ENCODE measurements around the gene OR10H2. TPM values are rescaled to one million over a fixed set of nuclear protein-coding genes. Genes with fewer than 3 reads are reported as not detected.
A peak's percentile ranks its signal among the peaks of the same experiment; 100 is the strongest.

OR10H2 gene
- total and polyA plus RNA-seq, 11 donors, result not detected

- Histone ChIP-seq H3K4me1 (peaks cover 0 to 19% (median 11%) of the 10 kb centered on the region in 12 donors), H3K9me3 (peaks cover 0 to 15% (median 0%) of the 10 kb centered on the region in 12 donors), H3K27me3 (no peaks in the 10 kb centered on the region), H3K4me3 (no peak overlapping the region), H3K36me3 (peaks cover 0 to 3% (median 0%) of the 10 kb centered on the region in 9 donors), H3K27ac (no peak overlapping the region)
- TF ChIP-seq CTCF (IDR thresholded peaks at IDR 0.05), result peak in 1 of 12 donors; percentile 8
- TF ChIP-seq POLR2A (IDR thresholded peaks at IDR 0.05), result no peak
- 0 to 7% (median 6%) methylated on average over 3 to 7 of the region's 7 CpGs for WGBS, 4 donors
- ATAC-seq (peak; percentile 87 to 91 (median 88)), DNase-seq (peak; percentile 68 to 92 (median 80))
- intact Hi-C loops (cut with DNase I), result no loop called here
Measured at GRCh38 chr19:15702534-15702930, 25.3 kb upstream of the OR10H2 start.

DNA sequence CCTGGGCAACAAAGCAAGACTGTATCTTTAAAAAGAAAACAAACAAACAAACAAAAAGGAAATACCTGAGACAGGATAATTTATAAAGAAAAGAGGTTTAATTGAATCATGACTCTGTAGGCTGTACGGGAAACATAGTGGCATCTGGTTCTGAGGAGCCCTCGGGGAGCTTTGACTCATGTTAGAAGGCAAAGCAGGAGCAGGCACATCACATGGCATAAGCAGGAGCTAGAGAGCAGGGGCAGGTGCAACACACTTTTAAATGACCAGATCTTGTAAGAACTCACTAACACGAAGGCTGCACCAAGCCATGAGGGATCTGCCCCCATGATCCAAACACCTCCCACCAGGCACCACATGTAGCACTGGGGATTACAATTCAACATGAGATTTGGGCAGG, 13.2 kb upstream of the OR10H2 start:
- peaks cover 0 to 8% (median 0%) of the 10 kb centered on the region in 12 donors for H3K9me3 ChIP-seq
- DNase-seq (no peak), ATAC-seq (no peak)
- WGBS, 4 donors, result 44 to 53% (median 51%) methylated on average over 3 of the region's 3 CpGs
- peaks cover 0 to 11% (median 0%) of the 10 kb centered on the region in 9 donors for H3K27me3 ChIP-seq
- no peak overlapping the region for H3K4me3 ChIP-seq
- H3K27ac ChIP-seq, result no peak overlapping the region
- intact Hi-C loops (cut with DNase I), result no loop called here
- H3K36me3 ChIP-seq, result no peaks in the 10 kb centered on the region
- TF ChIP-seq POLR2A (IDR thresholded peaks at IDR 0.05) (no peak), CTCF (IDR thresholded peaks at IDR 0.05) (no peak)
- no peaks in the 10 kb centered on the region for H3K4me1 ChIP-seq

- whole genome bisulfite sequencing, 4 donors, result 75 to 86% (median 83%) methylated on average over 1 of the region's 1 CpG
- ATAC-seq (no peak), DNase-seq (no peak)
- no peaks in the 10 kb centered on the region for H3K4me1 ChIP-seq
- no peaks in the 10 kb centered on the region for H3K36me3 ChIP-seq
- no peak overlapping the region for H3K27ac ChIP-seq
- peaks cover 0 to 13% (median 0%) of the 10 kb centered on the region in 9 donors for H3K27me3 ChIP-seq
- intact Hi-C loops (cut with DNase I), result no loop called here
- TF ChIP-seq POLR2A (IDR thresholded peaks at IDR 0.05) (no peak), CTCF (IDR thresholded peaks at IDR 0.05) (no peak)
- H3K4me3 ChIP-seq, result no peak overlapping the region
- peaks cover 0 to 8% (median 0%) of the 10 kb centered on the region in 12 donors for H3K9me3 ChIP-seq
Measured at GRCh38 chr19:15715642-15716041, 12.2 kb upstream of the OR10H2 start.

- intact Hi-C loops (cut with DNase I), result no loop called here
- no peaks in the 10 kb centered on the region for H3K36me3 ChIP-seq
- H3K9me3 ChIP-seq, result peaks cover 0 to 7% (median 0%) of the 10 kb centered on the region in 12 donors
- H3K27me3 ChIP-seq, result peaks cover 0 to 19% (median 2%) of the 10 kb centered on the region in 9 donors
- no peaks in the 10 kb centered on the region for H3K4me1 ChIP-seq
- TF ChIP-seq CTCF (IDR thresholded peaks at IDR 0.05) (no peak), POLR2A (IDR thresholded peaks at IDR 0.05) (no peak)
- no peak overlapping the region for H3K4me3 ChIP-seq
- DNase-seq (no peak), ATAC-seq (no peak)
- H3K27ac ChIP-seq, result no peak overlapping the region
- WGBS, 4 donors, result 13 to 30% (median 19%) methylated on average over 5 to 6 of the region's 6 CpGs
Measured at GRCh38 chr19:15717809-15718208, 10.0 kb upstream of the OR10H2 start.
